Fibroblast of villous mesenchyme (primary cell): ENCODE measurements around the gene SLC35A1. TPM values are rescaled to one million over a fixed set of nuclear protein-coding genes. Genes with fewer than 3 reads are reported as not detected.

Source experiments
- DNase-seq: peaks from one replicate; pipeline ENCODE4 v3.0.0-alpha.2; 2010; ENCODE audit warnings: low read depth
- H3K4me3 ChIP-seq: 2 replicates; pipeline ENCODE4 v1.5.1; 2011; ENCODE audit warnings: low read depth, mild to moderate bottlenecking, low read length
- small RNA-seq: library from RNA; depleted of rRNA; stranded (forward); fragments of <200 nt; gene quantifications from one replicate; pipeline ENCODE3, GENCODE V24; 2012
- total RNA-seq: library from RNA; depleted of rRNA; stranded (reverse); fragments of >200 nt; gene quantifications from 2 replicates; pipeline ENCODE4 v1.2.3, GENCODE V29; 2012
- TF ChIP-seq, protein P1 (sequence below): IDR thresholded peaks from 2 replicates; pipeline ENCODE4 v1.5.1; 2012; ENCODE audit warnings: low read depth, mild to moderate bottlenecking, low read length; ENCODE audit not compliant: insufficient read depth

SLC35A1 gene
- total RNA-seq, 1 donor = 18.6 TPM

DNA sequence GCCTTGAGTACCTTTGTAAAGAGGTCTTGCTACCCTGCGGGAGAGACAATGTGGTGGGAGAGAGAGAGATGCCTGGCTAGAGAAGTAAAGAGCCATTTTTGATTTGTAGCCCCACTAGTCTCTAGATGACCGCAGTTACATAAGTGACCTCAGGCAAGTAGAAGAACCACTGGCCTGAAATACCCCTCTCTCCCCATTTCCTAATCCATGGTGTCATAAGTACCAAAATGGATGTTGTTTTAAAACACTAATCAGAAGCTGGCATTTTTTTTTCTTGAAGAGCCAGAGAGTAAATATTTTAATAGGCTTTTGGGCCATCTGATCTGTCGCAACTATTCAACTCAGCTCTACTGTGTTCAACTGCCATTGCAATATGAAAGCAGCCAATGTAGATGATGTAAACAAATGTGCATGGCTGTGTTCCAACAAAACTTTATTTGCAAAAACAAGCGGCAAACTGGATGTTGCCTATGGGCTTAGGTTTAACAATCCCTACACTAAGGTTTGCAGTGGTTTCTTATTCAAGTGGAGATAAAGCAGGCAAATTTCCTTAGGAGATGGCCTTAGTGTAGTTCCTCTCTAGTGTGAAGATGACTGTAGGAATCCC is 80.5 kb downstream of the SLC35A1 start:
- TF ChIP-seq, protein P1, sequence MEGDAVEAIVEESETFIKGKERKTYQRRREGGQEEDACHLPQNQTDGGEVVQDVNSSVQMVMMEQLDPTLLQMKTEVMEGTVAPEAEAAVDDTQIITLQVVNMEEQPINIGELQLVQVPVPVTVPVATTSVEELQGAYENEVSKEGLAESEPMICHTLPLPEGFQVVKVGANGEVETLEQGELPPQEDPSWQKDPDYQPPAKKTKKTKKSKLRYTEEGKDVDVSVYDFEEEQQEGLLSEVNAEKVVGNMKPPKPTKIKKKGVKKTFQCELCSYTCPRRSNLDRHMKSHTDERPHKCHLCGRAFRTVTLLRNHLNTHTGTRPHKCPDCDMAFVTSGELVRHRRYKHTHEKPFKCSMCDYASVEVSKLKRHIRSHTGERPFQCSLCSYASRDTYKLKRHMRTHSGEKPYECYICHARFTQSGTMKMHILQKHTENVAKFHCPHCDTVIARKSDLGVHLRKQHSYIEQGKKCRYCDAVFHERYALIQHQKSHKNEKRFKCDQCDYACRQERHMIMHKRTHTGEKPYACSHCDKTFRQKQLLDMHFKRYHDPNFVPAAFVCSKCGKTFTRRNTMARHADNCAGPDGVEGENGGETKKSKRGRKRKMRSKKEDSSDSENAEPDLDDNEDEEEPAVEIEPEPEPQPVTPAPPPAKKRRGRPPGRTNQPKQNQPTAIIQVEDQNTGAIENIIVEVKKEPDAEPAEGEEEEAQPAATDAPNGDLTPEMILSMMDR = no peak
- peak; percentile 53 for DNase-seq
- H3K4me3 ChIP-seq = no peak overlapping the region

DNA sequence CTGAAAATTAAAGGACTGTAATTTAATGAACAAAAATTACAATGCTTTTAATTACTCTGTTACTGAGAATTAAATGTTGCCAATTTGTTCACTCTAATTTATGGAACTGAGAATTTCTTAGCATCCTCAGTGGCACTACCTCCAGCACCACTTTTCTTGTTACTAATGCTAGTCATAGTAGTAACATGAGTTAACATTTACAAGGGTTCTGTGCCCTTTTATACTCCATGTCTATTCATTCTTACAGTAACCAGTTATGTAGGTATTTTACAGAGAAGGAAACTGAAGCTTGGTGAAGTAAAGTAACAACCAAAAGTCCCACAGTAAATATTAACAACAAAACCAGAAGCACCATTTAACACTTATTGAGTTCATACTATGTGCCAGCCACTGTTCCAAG is 82.7 kb downstream of the SLC35A1 start:
- no peak overlapping the region for H3K4me3 ChIP-seq
- TF ChIP-seq, protein P1 = no peak
- no peak for DNase-seq

DNA sequence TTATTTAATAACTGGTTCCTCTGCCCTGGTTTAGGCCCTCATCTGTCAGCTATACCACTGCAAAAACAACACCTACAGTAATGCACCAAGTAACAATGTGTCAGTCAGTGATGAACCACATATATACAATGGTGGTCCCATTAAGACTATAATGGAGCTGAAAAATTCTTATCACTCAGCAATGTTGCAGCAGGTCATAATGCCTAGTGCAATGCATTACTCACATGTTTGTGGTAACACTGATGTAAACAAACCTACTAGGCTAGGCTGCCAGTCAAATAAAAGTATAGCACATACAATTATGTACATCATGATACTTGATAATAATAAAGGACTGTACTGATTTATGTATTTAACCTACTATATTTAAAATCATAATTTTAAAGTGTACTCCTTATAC is 85.7 kb downstream of the SLC35A1 start:
- TF ChIP-seq, protein P1 = no peak
- DNase-seq = peak; percentile 42

DNA sequence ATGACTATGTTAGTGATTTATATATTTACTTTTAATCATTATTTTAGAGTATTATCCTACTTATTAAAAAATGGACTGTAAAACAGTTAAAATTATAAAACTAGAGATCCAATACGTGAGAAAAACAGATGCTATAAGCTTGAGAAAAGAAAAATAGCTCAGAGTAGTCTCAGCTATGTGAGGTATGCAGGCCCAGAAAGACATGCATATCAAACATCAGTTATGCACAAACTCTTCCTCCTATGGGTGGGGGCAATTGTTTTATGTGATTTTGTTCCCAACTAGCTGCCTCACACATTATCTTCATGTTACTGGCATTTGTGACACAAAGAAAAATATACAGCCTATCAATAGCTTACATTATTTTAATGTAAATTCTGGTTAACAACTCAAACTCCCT is 88.2 kb downstream of the SLC35A1 start:
- no peak for DNase-seq
- TF ChIP-seq, protein P1 = no peak
- H3K4me3 ChIP-seq = no peak overlapping the region

More for the DNA sequence above, 85.7 kb downstream of the SLC35A1 start:
- H3K4me3 ChIP-seq = no peak overlapping the region

Small RNAs within 50 kb of the gene (small RNA-seq; reads per million reads assigned to genes)
- not detected for gene AL049697.2
- gene RNU6-444P = not detected

Other genes with a start within 250 kb of the SLC35A1 start
- gene SMIM8, start 150.4 kb upstream of the SLC35A1 start, total RNA-seq = 4.8 and 5.6 TPM in 2 replicates
- gene GJB7, start 143.7 kb upstream of the SLC35A1 start, total RNA-seq = 0.43 and 0.97 TPM in 2 replicates
- gene C6orf163, start 128.2 kb upstream of the SLC35A1 start, total RNA-seq = 2.6 and 2.9 TPM in 2 replicates
- 0.86 TPM in 1 of 2 replicates, not detected in the other for gene CFAP206, start 65.0 kb upstream of the SLC35A1 start, total RNA-seq
- gene RARS2, start 117.0 kb downstream of the SLC35A1 start, total RNA-seq = 42.5 and 51.8 TPM in 2 replicates
- gene ORC3, start 117.2 kb downstream of the SLC35A1 start, total RNA-seq = 25.4 and 32.0 TPM in 2 replicates
- 13.9 and 17.7 TPM in 2 replicates for gene AKIRIN2, start 229.3 kb downstream of the SLC35A1 start, total RNA-seq